ENCODE measurements around the gene POLR3B.

- TF ChIP-seq ZNF75A (CRISPR knock-in tag; IDR thresholded peaks at IDR 0.05), result no peak
- TF ChIP-seq CBX3 (IDR thresholded peaks at IDR 0.05; ENCODE audit: borderline replicate concordance in 1 of 2, low read length in 2 of 2), result no peak
- TF ChIP-seq SPI1 (IDR thresholded peaks at IDR 0.05; ENCODE audit: borderline replicate concordance, low read depth, low read length), result peak; percentile 99
- no peak for TF ChIP-seq SRSF9 (IDR thresholded peaks at IDR 0.05; ENCODE audit: borderline replicate concordance, low read depth, low read length)
- peak in 1 of 3 experiments; percentile 24; a peak in 2 of 6 replicates for TF ChIP-seq CTCF (IDR thresholded peaks at IDR 0.05 in 2 of 3, conservative IDR thresholded peaks at IDR 0.05 in 1 of 3; ENCODE audit: insufficient read depth in 2 of 3, low read depth in 1 of 3, low read length in 3 of 3)
- TF ChIP-seq CBX8 (IDR thresholded peaks at IDR 0.05; ENCODE audit: borderline replicate concordance, extremely low read depth, low read depth, low read length, poor library complexity, severe bottlenecking), result no peak
- TF ChIP-seq REST (IDR thresholded peaks at IDR 0.05; ENCODE audit: borderline replicate concordance), result no peak
- no peak for TF ChIP-seq REST (CRISPR knock-in tag; IDR thresholded peaks at IDR 0.05; ENCODE audit: low read depth)
- TF ChIP-seq TEAD4 (IDR thresholded peaks at IDR 0.05; ENCODE audit: low read length), result peak; percentile 95
- no peak for TF ChIP-seq TEAD4 (CRISPR knock-in tag; IDR thresholded peaks at IDR 0.05; ENCODE audit: borderline replicate concordance)
- peak; percentile 55; the same call in 1 of the 2 replicates for TF ChIP-seq MTA1 (IDR thresholded peaks at IDR 0.05; ENCODE audit: borderline replicate concordance)
- no peak for TF ChIP-seq TSC22D4 (tag; IDR thresholded peaks at IDR 0.05)
- no peak; the same call in 1 of the 2 replicates for TF ChIP-seq ZBTB2 (IDR thresholded peaks at IDR 0.05)
- no peak for TF ChIP-seq SMARCB1 (IDR thresholded peaks at IDR 0.05; ENCODE audit: insufficient read length, low read depth)
- peak; percentile 74; the same call in 1 of the 2 replicates for TF ChIP-seq GATAD2B (IDR thresholded peaks at IDR 0.05; ENCODE audit: borderline replicate concordance)
- peak; percentile 88 for TF ChIP-seq EP300 (IDR thresholded peaks at IDR 0.05; ENCODE audit: low read length)
These were observed 1.1 kb downstream of the POLR3B start for GRCh38 chr12:106358396-106359241.

Data from K562 (cell line).